HG03039 (cell line): ENCODE data around the gene KCNQ5.
A peak's percentile ranks its signal among the peaks of the same experiment; 100 is the strongest.

Experiments
- ATAC-seq: cut with Tn5 transposase; IDR thresholded peaks from one replicate; pipeline ENCODE4 v1.9.1; 2021; ENCODE audit warnings: mild to moderate bottlenecking, moderate library complexity; ENCODE audit not compliant: unreplicated experiment

The KCNQ5 gene

GRCh38 chr6:73085443-73085871 lies 463.6 kb downstream of the KCNQ5 start:
- peak; percentile 69 for ATAC-seq

DNA sequence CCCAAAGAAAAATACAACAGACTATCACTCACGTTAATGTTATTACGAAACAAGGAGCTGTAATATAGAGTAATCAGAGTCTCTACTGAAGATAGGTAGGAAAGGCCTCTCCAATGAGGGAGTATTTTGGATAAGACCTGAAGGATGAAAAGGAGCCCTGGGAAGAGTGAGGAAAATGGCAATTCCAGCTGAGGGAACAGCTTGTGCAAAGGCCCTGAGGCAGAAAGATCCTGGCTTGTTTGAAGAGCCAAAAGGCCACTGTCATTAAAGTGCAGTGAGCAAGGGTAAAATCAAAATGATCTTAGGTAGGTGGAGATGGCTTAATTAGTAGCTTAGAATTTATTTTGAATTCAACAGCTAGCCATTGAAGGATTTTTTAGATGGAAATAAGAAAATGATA lies 464.9 kb downstream of the KCNQ5 start:
- ATAC-seq: no peak

DNA sequence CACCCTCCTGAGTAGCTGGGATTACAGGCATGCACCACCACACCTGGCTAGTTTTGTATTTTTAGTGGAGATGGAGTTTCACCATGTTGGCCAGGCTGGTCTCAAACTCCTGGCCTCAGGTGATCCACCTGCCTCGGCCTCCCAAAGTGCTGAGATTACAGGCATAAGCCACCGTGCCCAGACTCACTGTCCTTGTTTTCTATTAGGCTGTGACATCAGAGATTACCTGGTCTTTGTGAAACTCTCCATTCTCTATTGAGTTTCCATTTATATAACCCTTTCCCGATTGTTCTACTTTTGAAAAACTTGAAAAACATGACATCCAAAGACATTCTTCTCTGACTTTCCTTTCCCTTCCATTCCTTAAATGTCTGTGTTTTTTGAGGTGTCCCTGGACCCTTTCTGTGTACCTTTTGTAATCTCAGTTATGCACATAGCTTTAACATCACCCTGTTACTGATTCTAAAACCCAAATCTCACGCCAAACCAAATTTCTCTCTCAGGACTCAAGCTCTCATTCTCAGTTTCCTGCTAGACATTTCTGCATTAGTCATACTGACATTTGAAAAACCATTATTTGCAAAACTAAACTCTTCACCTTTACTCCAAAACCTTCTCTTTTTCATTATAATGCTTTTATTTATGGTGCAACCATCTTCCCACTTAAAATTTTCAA lies 466.4 kb downstream of the KCNQ5 start:
- peak; percentile 57 for ATAC-seq

DNA sequence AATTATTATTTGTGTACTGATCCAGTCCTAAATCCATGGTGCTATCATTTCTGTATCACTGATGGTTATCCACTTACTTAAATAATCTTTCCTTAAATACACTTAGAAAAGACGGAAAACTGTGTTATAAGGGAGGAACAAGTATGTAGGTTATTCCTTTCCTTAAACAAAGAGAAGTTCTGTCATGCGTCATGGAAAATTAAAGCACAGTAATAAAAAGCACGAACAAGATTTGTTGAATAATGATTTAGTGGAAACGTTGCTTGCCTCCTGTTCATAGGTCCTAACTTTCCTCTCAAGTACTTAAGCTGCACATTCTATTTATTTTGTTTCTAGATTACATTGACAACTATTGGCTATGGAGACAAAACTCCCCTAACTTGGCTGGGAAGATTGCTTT lies 483.1 kb downstream of the KCNQ5 start:
- ATAC-seq: no peak

DNA sequence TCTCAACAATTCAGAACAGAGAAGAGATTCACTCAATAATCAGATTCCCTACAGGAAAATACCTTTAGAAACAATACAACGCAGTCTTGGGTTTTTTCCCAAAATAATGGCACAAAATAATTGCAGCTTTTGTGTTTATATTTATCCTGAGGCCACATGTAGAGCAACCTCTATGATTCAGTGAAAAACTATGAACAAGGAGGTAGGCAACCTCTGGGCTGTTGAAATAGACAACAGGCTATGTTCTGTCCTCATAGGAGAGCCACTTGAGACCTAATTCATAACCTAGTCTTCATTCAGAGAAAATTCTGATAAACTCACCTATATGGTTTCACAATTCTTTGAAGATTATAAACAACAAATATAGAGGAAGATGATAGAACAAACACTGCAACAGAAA lies 485.2 kb downstream of the KCNQ5 start:
- ATAC-seq: no peak

DNA sequence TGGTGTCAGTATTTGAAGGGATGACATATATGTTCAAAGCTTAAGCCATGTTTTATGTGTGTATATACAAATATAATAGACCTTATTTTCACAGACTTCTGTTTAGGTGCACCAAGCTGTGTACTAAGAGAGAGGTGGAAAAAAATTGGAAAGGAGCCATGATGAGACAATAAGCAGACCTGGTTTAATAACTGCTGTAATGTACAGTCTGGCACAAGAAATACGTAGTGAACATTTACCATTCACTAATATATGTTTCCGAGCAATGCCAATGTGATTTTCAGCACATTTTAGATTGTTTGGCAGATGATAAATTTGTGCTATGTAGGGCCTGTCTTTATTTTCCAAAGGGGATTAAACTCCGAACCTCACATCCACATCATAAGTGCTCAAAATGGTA lies 487.1 kb downstream of the KCNQ5 start:
- no peak for ATAC-seq

DNA sequence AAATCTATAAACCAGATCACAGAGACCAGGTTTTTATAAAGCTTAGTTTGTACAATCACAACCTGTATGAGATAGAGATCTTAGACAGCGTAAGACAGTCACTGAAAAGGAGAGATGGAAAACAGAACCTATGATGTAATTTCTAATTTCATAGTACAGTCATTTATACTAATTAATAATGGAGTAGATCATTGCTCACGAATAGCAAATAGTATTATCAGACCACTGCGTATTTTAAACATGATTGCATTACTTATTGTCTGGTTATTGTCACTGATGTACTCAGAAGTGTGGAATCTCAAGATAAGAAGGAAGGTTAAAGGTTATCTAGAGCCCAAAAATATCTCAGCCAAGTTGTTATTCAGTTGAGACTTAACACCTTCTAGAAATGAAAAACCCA lies 487.8 kb downstream of the KCNQ5 start:
- no peak for ATAC-seq

DNA sequence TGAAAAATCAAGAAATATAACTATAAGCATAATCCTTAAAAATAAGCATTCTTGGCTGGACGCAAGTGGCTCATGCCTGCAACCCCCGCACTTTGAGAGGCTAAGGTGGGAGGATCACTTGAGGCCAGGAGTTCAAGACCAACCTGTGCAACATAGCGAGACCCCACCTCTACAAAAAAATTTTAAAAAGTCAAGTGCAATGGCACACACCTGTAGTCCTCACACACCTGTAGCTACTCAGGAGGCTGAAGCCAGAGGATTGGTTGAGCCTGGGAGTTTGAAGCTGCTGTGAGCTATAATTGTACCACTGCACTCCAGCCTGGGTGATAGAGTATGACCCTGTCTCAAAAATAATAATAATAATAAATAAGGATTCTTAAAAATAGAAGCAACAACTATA lies 494.5 kb downstream of the KCNQ5 start:
- ATAC-seq: no peak

DNA sequence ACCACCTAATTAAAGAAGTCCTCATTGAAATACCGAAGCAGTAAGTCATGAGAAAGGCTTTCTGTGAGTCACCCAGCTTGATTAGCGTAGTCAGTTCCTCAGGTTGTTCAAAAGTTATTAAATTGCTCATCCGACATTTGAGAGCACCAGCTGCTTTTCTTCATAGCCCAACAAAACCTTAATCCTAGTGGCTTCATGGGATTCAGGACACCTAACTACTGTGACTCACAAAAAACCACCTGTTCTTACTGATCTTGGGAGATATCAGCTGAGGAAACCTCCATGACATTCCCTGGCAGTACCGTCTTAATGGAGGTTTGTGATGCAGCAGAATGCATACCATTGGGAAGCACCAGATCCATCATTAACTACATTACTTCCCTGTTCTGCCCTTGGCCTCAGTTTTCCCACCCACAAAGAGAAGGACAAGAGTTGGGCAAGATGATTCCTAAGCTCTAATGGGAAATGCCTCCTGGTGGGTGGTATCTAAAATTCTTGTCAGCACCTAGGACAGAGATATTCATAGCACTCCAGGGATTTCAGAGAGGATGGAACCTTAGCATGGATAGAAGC lies 499.6 kb downstream of the KCNQ5 start:
- no peak for ATAC-seq

DNA sequence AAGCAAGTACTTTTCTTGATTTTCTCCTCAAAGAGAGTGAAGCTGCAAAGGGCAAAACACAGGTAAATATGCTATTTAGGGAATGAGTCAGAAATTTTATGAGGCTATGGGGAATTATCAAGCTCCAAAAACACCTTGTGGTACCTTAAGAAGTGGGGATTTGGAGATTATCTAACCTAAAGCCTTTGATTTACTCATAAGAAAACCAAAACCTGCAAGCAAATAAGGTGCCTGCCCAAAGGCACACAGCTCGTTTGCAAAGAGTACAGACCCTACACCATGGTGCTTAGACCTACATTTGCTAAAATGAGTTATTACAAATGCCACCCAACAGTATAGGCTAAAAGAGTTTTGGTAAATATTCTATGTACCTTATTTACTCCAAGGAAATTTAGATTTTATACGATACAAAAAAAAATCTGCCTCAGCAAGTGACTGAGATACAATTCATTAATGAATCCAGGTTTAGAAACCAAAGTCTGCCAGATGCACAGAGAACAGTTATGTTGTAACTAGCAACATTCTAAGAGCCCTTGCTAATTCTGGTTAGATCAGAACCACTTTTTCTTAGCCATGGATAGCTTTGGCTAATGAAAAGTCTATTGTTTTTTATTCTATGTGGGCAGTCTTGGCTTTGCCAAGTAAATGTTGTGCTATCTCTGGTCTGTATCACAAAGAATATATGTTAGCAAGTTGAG lies 501.9 kb downstream of the KCNQ5 start:
- peak; percentile 92 for ATAC-seq

DNA sequence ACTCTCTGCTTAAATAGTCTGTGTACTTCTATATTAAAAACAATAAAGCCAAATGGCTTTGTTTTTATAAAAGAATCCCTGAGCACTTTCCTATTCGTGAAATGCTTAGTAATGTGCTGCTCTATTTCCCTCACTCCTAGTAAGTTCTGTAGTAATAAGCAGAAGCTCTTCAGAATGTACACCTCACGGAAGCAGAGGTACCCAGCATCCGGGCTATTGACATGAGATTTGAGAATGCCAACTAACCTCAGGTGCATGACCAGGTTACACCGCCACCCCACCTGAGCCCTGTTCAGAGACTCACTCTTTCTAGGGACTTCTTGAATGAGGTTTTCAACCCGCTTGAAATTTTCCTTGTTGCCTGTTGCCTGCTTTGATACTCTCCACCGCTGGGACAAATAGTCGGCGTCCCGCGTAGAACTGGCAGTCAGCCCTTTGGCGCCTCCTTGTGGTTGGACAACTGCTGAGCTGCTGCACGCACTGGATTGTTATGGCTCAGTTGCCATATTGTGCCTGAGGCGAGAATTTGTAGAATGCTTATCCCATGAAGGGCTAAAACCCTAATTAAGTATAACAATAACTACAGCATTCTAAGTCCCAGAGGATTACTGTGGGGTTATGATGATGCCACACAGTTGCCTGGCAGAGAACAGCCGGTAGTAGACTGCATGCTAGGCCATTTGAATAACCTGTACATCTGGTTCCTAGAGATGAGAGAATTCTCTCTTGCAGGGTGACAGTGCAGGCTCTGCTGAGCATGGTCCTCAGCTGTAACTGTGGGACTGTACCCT lies 508.0 kb downstream of the KCNQ5 start:
- ATAC-seq: peak; percentile 88

GRCh38 chr6:73131706-73132105 lies 509.8 kb downstream of the KCNQ5 start:
- no peak for ATAC-seq

DNA sequence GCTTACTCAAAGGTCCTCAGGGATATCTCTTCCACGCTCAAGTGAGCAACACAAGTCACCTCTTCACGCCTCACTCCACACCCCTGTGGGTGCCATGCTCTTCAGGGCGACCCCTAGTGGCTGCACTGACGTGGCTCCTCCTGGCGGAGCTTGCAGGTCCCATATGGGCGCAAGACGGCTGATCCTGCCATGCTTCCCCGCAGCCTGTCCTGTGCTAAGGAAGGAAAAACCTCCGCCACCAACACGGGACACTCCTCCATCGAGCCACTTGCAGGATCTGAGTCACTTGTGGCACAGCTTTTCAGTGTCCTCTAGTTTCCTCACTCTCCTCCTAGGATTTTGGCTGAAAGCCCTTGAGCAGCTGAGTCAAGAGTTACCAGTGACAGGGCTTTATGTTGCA lies 512.7 kb downstream of the KCNQ5 start:
- ATAC-seq: peak; percentile 44

DNA sequence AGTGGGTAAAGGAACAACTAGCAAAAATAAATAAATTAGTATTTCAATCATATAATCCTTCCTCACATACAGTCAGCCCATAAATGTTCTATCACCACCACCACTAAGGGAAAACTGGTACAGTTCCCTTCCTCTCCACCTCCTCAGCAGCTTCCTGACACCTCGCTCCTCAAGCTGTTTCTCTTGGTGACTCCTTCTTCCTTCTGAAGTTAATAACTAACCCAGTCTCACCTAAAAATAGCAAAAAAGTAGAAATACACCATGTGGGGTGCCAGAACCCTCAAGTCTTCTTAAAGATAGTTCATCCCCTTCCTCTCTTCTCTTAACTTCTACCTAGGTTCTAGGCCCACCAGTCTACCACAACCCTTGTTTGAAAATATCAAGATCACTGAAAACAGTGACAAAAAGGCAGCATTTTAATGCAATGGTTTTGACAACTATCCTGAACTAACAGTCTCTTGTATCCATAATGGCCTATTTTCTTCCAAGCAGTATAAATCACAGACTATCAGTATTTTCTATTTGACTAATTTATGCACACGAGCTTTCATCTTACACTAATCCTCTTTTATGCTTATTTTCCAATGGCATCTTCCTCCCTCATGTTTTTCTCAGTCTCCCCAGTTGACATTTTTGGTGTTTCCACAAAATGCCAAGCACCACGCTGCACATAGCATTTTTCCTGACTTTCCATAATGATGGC lies 518.0 kb downstream of the KCNQ5 start:
- ATAC-seq: no peak

DNA sequence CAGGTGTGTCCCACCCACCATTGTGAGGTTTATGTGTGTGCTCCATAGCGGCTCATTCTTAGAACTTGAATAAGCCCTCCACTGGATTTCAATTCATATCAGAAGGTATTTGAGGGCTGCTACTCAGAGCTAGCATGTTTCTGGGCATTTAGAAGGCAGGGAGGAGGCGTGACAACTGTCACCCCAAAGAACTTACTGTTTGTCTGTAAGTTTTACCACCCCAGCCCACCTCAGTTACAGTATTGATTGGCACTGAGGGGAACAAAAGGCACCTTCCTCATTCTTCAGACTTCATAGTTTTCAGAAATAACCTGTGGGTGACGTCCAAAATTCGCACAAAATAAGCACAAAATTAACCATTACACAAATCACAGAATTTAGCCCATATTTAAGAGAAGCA lies 521.7 kb downstream of the KCNQ5 start:
- no peak for ATAC-seq

GRCh38 chr6:73144516-73144915 lies 522.7 kb downstream of the KCNQ5 start:
- ATAC-seq: no peak

- ATAC-seq: no peak
These were observed 523.8 kb downstream of the KCNQ5 start for GRCh38 chr6:73145690-73146089.

- no peak for ATAC-seq
These were observed 529.9 kb downstream of the KCNQ5 start for GRCh38 chr6:73151732-73152131.

- no peak for ATAC-seq
These were observed 530.7 kb downstream of the KCNQ5 start for GRCh38 chr6:73152556-73152955.

DNA sequence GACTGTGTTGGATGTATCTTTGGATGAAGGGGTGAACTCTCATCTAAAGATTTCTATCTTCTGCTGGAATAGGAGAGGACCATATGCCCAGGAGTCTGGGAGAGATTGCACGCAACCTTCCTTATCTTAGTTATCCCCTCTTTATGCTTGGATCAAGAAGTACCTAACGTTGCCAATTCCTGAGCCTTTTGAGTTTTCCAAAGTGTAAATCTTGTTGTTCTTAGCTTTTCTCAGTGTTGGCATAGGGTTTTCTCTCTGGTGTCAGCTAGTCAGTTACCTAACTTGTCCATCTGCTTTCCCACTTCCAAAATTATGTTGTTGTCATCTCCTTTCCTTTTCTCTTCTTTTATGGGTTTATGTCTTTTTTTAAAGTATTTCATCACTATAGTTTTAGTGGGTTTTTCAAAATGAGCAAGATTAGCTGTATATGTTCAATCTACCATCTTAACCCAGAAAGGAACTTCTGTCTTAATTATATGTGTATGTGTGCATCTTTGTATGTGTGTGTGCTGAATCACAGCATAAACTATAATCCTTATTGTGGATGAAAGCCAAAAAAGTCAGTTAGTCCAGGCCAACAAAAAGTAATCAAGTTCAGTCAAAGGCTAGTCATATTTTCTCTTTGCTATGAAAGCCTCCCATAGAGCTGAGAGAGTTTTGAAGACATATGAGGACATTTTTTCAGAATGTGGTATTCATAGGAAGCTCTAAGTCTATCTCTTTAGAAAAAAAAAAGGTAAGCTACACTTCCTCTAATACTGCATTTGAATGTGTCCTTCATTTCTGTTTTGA lies 531.3 kb downstream of the KCNQ5 start:
- ATAC-seq: no peak
